Measurements from ENCODE around the gene MAPKAPK5. TPM values are rescaled to one million over a fixed set of nuclear protein-coding genes. Genes with fewer than 3 reads are reported as not detected.

MAPKAPK5 gene
- total and polyA plus RNA-seq, 8 donors: 9.3 to 25.2 (median 18.8) TPM

- no peak for TF ChIP-seq CTCF (IDR thresholded peaks at IDR 0.05)
- Histone ChIP-seq H3K27ac (no peak overlapping the region), H3K4me1 (peaks cover 8 to 12% (median 10%) of the 10 kb centered on the region in 3 donors), H3K9me3 (no peaks in the 10 kb centered on the region), H3K36me3 (no peaks in the 10 kb centered on the region), H3K27me3 (no peaks in the 10 kb centered on the region), H3K4me3 (no peak overlapping the region)
- FAIRE-seq (no peak), ATAC-seq (no peak), DNase-seq (no peak)
- 92 to 99% methylated on average over 3 of the region's 3 CpGs for WGBS, 2 donors
- intact Hi-C loops (cut with DNase I): no loop called here
These were observed 3.7 kb upstream of the MAPKAPK5 start for GRCh38 chr12:111838353-111838752.

- Histone ChIP-seq H3K4me3 (peak overlapping the region; percentile 91 to 99 (median 97)), H3K4me1 (peaks cover 10 to 23% (median 14%) of the 10 kb centered on the region in 3 donors), H3K27me3 (no peaks in the 10 kb centered on the region), H3K27ac (peak overlapping the region in 1 of 4 donors; percentile 97), H3K9me3 (no peaks in the 10 kb centered on the region), H3K36me3 (no peaks in the 10 kb centered on the region)
- no peak for DNase-seq
- no peak for FAIRE-seq
- 19 to 24% methylated on average over 11 of the region's 11 CpGs for WGBS, 2 donors
- intact Hi-C loops (cut with DNase I): no loop called here
- no peak for TF ChIP-seq CTCF (IDR thresholded peaks at IDR 0.05)
- no peak for ATAC-seq
These were observed 1.2 kb upstream of the MAPKAPK5 start for GRCh38 chr12:111840807-111841206.

DNA sequence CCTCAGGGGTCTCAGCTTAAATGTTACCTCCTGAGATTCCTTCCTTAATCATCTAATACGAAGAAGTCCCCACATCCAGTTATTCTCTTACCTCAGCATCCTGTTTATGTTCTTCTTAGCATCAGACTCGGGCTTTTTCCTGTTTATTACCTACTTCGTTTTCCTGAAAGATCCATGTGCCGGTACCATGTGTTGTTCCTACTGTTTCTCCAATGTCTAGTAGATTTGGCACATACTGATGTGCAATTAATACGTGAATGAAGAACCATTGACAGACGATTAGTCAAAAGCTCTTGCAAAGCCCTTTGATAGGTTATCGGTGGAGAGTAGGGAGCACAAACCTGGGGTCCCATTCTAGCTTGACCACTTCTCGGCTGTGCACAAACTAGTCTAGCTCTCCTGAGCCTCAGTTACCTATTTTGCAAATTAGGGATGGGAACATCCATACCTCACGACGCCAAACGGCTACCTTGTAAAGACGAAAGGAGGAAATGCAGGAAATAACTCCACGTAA is 735 bp upstream of the MAPKAPK5 start:
- DNase-seq (no peak), ATAC-seq (peak in 2 of 4 donors; percentile 10 to 41), FAIRE-seq (no peak)
- Histone ChIP-seq H3K27ac (peak overlapping the region; percentile 93 to 97 (median 94)), H3K27me3 (no peaks in the 10 kb centered on the region), H3K9me3 (no peaks in the 10 kb centered on the region), H3K4me1 (peaks cover 10 to 23% (median 14%) of the 10 kb centered on the region in 3 donors), H3K36me3 (no peaks in the 10 kb centered on the region), H3K4me3 (peak overlapping the region; percentile 91 to 99 (median 97))
- no peak for TF ChIP-seq CTCF (IDR thresholded peaks at IDR 0.05)
- intact Hi-C loops (cut with DNase I): no loop called here
- WGBS, 2 donors: 0% methylated on average over 13 of the region's 13 CpGs

DNA sequence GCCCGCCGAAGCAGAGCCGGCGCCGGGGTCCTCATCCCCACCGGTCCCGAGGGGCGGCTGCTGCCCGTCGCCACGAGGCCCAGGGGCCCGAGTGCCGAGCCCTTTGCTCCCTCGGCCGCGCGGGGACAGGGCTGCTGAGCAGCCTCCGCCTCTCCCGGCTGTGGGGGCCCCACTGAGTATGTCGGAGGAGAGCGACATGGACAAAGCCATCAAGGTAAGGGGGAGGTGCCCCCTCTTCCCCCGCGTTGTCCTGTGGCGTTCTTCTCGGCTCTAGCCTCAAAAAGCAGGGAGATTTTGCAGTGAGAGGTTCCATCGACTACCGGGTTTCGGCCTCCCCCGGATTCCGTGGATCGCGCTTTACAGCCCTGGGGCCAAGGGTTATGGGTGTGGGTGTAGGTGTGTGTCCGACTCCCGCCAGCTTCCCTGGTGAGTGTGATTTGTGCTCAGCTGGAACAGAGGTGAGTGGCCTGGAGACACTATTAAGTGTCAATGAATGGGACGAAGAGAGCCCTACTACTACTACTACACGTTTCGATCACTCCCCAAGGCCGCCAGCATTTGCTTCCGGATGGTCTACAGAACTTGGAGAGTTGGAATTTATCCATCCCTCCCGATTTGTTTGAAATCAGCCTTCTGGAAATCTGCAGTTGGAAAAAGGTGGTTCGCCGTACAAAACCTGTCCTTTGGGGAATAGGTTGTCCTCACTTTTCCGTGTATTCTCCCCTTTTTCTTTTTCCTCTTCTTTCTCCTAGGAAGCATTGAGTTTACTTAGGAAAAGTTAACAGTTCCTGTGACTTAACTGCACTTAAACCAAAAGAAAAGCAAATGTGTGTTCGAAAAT is 748 bp downstream of the MAPKAPK5 start:
- H3K4me3 ChIP-seq: peak overlapping the region; percentile 91 to 99 (median 97)
- H3K27me3 ChIP-seq: no peaks in the 10 kb centered on the region
- H3K27ac ChIP-seq: peak overlapping the region; percentile 93 to 97 (median 94)
- FAIRE-seq (no peak), DNase-seq (peak in 2 of 6 donors; percentile 8 to 21), ATAC-seq (peak; percentile 2 to 28 (median 12))
- no peak for TF ChIP-seq CTCF (IDR thresholded peaks at IDR 0.05)
- H3K4me1 ChIP-seq: peaks cover 10 to 23% (median 14%) of the 10 kb centered on the region in 3 donors
- no peaks in the 10 kb centered on the region for H3K36me3 ChIP-seq
- 1 to 2% methylated on average over 34 to 44 of the region's 44 CpGs for WGBS, 2 donors
- intact Hi-C loops (cut with DNase I): no loop called here
- H3K9me3 ChIP-seq: no peaks in the 10 kb centered on the region

DNA sequence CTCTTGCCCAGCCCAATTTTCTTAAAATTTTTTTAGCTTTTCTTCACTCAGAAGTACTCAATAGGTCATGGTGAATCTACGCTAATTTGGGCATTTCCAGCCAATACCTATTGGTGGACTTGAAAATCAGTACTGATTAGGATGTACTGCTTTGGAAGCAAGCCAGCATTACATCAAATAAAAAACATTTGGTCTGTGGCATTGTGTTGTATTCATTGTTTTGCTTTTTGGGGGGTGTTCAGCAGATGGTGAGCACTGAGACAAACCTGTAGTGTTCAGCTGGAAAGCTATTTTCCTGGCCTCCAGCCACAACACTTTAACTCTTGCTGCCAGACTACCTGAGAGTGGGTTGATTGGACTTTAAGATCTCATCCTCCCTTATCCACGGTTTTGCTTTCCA is 4.0 kb downstream of the MAPKAPK5 start:
- DNase-seq (no peak), FAIRE-seq (no peak), ATAC-seq (no peak)
- Histone ChIP-seq H3K4me1 (peaks cover 3 to 15% (median 8%) of the 10 kb centered on the region in 3 donors), H3K4me3 (no peak overlapping the region), H3K36me3 (no peaks in the 10 kb centered on the region), H3K9me3 (no peaks in the 10 kb centered on the region), H3K27ac (no peak overlapping the region), H3K27me3 (no peaks in the 10 kb centered on the region)
- no peak for TF ChIP-seq CTCF (IDR thresholded peaks at IDR 0.05)
- intact Hi-C loops (cut with DNase I): no loop called here
- 66 to 68% methylated on average over 2 of the region's 2 CpGs for WGBS, 2 donors
